Fibroblast of lung (primary cell): ENCODE results near the gene ACOXL.

ENCODE experiments used
- CTCF ChIP-seq, 2 donors: IDR thresholded peaks in 1 of 2; conservative IDR thresholded peaks in 1 of 2; 1 replicate in 1 of 2; 2 replicates in 1 of 2; pipeline ENCODE4 v1.5.1; 2011 to 2012; ENCODE audit warnings: low read length in 2 of 2, control low read depth in 1 of 2, inconsistent platforms in 1 of 2, low read depth in 1 of 2, mild to moderate bottlenecking in 1 of 2
- EZH2 ChIP-seq: IDR thresholded peaks from 2 replicates; pipeline ENCODE4 v1.5.1; 2012; ENCODE audit warnings: low read length, control low read depth, mild to moderate bottlenecking; ENCODE audit errors: missing control alignments

GRCh38 chr2:110998311-110998710 lies 265.9 kb downstream of the ACOXL start:
- no peak for TF ChIP-seq CTCF (conservative IDR thresholded peaks at IDR 0.05 in 1 of 2, IDR thresholded peaks at IDR 0.05 in 1 of 2; ENCODE audit: low read depth in 1 of 2, low read length in 2 of 2)
- TF ChIP-seq EZH2 = no peak
